HG03139 (cell line): Measurements from ENCODE around the gene CAB39.

ENCODE experiments used
- ATAC-seq: cut with Tn5 transposase; IDR thresholded peaks from one replicate; pipeline ENCODE4 v1.9.1; 2021; ENCODE audit not compliant: unreplicated experiment

Gene CAB39

DNA sequence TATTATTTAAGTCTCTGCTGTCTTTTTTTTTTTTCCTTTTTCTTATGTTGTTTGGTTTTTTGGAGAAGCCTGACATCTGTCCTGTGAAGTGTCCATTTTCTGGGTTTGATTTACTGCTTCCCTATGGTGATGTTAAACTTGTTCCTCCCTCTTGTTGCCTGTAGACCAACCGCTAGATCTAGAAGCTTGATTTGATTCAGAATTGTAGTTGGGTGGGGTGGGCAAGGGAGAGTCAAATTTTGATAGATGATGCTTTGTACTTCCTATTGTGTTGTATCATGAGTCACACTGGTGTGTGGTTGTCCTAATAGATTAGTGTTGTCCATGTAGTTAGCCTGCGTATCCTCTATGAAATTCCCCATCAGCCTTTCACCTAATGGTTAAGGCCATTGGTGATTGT lies 35.4 kb downstream of the CAB39 start:
- no peak for ATAC-seq

DNA sequence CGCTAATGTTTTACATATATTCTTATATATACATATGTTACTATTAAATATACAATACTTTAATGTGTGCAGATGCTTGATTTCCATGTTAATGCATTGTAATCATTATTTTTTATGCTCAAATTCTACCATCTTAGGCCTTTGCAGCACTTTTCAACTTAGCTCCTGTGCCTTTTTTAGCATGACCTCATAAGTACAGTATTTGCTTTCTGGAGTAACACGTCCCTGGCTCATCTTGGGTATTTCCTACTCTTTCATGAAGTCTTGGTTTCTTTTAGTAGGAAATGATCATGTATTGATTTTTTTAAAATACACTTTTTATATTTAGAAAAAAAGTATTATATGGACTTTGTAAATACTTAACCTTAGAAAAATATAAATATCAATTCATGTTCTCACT lies 36.5 kb downstream of the CAB39 start:
- ATAC-seq = no peak

DNA sequence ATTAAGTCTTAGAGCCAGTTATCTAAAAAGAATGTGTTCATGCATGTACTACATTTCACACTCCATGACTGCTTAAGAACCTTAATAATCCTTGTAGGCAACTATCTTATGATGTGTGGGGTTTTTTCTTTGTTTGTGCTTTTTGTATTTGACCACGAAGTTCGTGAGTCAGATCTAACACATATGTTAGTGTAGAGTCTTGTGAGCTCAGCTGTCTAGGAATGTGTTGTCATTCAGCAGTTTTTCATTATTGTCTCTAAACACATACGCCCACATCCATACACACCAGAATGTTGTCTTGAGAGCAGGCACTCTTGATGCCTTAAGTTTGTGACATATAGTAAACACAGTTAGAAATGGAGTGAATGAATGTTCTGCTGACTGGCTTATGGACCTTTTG lies 38.4 kb downstream of the CAB39 start:
- no peak for ATAC-seq

DNA sequence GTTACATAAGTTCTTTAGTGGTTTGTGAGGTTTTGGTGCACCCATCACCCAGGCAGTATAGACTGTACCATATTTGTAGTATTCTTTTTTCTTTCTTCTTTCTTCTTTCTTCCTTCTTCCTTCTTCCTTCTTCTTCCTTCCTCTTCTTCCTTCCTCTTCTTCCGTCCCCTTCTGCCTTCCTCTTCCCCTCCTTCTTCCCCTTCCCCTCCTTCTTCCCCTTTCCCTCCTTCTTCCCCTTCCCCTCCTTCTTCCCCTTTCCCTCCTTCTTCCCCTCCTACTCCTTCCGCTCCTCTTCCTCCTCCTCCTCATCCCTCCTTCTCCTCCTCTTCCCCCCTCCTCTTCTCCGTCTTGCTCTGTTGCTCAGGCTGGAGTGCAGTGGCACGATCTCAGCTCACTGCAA lies 41.6 kb downstream of the CAB39 start:
- no peak for ATAC-seq

DNA sequence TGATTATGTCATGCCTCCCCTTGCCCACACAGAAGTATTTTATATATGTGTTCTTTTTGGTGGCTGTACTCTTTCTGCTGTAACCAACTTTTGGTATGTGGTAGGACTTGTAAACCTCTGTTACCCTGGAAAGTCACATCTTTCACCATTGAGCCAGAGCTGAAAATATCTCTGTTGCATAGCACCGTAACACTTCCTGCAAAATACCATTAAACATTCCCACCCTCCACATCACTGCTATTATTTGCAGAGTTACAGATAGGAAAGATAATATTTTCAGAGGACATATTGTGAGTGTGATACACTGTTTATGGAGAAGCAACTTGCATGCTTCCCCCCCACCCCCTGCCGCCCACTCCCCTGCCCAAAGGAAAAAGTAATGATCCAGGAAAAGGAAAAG lies 44.8 kb downstream of the CAB39 start:
- ATAC-seq = no peak

DNA sequence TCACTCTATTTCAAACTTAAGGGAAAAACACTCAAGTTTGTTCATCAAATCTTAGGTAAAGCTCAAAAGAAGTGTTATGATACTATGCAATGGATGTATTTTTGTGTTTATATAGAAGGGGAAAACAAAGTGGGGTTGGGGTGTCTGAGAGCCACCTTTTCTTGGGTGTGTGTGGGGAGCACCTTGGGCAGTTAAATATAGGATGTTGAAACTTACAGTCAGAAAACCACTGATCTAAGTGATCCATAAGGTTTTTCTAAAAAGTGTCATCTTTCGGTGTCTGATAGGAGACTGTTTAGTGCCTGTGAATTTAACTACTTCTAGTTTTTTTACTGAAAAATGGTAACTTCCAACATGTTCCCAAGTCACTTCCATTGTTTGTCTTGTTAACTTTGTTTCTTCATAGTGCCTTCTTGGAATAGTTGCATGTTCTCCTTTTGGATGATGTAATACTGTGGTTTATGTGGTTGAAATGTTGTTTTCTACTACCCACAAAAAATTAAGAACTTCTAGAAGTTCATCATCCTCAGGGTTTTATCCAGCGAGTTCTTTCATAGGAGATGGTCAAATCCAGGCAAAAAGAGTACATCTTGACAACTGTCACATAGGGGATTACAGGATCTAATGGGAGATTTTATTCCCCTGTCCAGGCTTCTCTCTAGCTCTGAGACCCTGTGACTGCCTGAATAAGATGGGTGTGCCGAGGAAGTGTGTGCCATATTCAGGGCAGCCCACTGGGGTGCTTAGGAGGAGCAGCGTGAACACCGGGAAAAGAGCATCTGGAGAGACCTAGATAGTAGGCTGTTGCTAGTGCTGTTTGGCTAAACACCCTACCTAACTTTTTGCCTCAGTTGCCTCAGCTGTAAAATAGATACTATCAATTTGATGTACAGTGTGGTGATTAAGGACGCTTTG lies 46.2 kb downstream of the CAB39 start:
- ATAC-seq = no peak

DNA sequence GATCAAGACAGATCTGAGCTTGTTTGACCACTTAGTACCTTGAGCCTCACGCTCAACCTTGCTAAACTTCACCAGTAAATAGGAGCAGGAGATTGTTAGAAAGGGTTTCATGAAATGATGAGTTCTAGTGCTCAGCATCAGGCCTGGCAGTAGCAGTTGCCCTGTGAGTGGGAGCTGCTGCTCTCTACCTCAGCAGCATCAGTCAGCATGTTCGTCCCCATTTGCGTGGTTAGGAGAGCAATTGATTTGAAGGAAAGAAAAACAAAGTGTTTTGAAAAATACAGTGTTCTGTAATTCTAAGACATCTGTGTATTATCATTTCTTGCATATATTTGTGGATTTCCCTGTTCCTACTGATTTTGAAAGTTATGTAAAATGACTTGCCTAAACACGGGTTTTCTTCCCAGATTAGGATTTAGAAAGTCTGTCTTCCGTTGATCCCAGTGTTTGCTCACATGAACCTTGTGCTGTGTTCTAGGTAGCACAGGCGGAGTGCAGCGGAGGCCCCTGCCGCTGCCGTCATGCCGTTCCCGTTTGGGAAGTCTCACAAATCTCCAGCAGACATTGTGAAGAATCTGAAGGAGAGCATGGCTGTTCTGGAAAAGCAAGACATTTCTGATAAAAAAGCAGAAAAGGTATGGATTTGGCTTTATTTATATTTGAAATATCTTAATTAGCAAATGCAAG lies 47.0 kb downstream of the CAB39 start:
- ATAC-seq = no peak

DNA sequence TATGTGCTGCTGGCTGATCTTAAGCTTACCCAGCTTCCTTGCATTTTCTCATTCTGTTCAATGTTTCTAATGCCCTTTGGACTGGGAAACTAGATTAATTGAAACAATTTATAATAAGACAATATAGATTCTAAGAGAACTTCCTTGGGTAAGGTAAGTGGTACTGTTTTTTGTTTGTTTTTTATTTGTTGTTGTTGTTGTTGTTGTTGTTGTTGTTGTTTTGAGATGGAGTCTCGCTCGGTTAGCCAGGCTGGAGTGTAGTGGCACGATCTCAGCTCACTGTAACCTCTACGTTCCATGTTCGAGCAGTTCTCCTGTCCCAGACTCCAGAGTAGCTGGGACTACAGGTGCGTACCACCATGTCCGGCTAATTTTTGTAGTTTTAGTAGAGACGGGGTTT lies 49.1 kb downstream of the CAB39 start:
- ATAC-seq = no peak

DNA sequence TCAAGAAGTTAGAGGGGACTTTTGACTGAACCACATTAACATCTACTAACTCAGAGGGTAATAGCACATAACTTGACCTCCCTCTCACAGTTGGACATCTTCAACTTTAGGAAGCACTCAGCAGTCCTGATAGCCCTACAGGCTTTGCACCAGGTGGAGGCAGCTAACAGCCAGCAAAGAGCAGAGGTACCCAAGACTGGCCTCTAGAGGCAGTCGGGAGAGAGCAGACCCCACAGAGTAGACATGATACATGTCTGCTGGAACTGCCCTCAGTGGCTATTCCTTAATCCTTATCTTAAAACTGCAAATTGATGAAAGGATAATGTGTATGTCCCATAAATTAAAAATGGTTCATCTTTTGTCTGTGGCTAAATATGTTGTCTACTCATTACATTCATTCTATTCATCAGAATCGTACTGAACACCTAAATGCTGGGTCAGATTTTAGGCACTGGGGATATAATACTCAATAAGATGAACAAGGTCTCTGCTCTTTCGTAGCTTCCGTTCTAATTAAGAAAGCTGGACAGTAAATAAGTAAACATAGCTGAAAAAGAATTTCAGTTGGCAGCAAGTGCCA lies 49.8 kb downstream of the CAB39 start:
- no peak for ATAC-seq

DNA sequence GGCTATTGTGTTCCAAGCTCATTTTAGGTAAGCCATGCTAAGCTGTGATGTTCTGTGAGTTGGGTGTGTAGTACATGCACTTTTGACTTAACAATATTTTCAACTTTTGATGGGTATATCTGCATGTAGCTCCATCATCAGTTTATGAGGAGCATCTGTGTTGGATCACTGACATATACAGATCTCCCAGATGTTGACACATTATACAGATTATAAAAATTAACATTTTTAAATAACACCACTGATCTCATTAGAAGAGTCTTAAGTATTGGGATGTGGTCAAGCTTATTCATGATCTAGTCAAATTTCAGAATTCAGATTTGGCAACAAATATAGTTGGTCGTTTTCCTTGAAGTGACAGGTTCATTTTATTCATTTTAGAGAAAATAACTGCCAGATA lies 51.7 kb downstream of the CAB39 start:
- ATAC-seq = no peak

DNA sequence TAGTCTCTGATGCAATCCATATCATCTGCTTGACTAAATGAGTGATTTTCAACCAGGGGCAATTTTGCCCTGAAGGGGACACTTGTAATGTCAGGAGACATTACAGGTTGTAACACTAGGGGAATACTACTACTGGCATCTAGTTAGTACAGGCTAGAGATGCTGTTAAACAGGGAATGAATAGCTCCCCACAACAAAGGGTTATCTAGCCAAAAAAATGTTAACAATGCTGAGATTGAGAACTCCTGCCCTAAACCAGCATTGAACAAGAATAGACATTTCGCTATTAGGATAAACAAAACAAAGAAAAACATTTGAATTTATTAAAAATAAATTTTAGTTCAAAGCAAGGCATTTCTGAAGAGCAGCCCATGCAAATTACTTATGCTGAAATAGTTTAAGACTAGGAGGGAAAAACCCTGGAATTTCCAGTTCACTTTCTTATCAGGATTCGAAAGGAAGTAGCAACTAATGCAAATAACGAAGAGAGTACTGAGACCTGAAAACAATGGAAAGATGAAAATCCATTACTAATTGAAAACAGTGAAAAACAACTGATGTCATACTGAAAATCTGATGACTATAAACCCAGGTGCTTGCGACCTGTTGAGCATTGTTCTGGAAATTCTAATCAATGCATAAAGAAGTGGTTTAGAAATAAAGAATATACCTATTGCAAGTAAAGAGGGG lies 53.1 kb downstream of the CAB39 start:
- ATAC-seq = no peak

DNA sequence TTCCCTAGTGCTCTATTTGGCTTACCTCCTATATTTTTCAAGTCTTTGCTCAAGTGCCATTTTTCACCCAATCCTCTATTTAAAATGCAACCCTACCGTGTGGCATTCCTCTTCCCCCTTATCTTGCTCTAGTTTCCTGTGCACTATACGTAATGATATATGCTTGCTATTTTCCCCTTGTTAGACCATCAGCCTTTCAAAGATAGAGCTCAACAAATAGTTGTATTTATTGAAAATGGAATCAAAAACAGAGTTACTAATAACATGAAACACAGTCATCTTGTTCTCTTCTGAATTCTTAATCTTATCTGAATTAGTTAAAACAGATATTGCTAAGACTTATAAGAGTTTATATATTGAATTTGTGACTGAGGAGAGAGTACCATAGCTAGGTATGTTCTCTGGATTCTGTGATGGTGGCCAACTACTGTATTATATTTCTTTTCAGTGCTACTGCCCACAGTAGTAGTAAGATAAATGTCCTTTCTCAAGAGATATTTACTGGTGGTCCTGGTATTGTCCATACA lies 55.3 kb downstream of the CAB39 start:
- ATAC-seq = no peak

DNA sequence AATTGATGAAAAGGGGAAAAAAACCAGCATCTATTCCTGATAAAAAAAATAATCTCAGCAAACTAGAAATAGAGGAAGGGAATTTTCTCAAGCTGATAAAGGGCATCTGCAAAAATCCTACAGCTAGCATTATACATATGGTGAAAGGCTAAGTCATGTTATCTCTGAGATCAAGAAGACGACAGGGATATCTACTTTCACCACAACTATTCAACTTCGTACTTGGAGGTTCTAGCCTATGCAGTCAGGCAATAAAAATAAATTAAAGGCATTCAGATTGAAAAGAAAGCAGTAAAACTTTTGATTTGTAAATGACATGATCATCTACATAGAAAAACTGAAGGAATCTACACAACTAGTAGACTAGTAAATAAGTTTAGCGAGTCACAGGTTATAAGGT lies 58.2 kb downstream of the CAB39 start:
- ATAC-seq = no peak

DNA sequence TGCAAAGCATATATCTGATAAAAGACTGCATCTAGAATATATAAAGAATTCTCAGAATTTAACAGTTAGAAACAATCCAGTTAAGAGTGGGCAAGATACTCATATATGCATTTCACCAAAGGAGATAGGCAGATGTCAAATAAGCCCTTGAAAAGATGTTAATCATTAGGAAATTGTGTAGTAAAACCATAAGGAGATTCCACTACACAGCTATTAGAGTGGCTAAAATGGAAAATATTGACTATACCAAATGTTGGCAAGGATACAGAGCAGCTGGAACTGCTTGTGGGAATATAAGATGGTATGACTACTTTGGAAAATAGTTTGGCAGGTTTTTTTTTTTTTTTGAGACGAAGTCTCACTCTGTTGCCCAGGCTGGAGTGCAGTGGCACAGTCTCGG lies 59.5 kb downstream of the CAB39 start:
- ATAC-seq = no peak

DNA sequence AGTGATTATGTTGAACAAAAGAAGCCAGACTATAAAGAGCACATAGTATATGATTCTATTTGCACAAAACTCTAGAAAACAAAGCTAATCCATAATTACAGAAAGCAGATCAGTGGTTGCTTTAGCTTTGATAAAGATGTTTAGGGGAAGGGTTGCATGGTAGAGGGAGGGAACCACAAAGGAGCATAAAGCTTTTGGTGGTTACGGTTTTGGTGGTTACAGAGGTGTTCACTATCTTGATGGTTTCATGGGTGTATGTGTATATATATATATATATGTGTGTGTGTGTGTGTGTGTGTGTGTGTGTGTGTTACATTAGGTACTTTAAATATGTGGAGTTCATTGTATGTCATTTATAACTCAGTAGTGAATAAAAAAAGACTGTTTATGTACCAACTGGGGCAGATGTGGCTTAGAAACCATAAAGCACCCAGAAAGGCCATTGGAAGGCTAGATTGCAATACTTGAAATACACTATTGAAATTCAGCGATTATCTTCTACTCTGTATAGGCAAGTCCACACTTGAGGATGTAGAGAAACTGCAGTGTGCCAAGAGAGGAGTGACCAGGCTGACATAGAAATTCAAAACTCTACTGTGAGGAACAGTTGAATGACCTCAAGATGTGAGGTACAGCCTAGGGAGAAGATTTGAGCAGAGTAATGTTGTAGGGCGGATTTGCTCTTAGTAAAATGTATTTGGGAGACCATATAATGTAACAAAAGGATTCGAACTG lies 60.6 kb downstream of the CAB39 start:
- ATAC-seq = no peak

DNA sequence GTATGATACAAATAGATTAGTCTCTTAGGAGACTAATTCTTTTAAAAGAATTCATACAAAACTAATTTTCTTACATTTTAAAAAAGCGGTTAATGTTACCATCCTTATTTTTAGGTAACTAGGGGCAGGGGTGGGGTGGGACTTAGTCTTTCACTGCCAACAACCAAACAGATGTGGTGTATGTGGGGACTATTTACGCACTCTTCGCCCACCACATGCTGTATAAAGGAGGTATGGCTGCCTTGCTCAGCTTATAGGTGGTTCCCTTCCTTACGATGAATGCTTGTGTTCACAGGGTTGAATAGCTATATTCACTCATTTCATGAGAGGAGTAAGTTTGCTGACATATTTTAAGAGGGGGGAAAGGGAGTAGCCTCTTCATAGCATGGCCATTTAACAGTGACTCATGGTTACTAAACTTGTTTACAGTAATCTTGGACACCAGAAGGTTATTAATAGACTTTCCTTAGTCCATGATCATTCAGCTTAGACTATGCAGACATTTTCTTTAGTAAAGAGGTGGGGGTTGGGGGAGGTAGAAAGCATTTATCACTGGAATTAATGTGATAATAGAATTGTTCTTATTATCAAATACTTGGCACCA lies 61.8 kb downstream of the CAB39 start:
- ATAC-seq = no peak

DNA sequence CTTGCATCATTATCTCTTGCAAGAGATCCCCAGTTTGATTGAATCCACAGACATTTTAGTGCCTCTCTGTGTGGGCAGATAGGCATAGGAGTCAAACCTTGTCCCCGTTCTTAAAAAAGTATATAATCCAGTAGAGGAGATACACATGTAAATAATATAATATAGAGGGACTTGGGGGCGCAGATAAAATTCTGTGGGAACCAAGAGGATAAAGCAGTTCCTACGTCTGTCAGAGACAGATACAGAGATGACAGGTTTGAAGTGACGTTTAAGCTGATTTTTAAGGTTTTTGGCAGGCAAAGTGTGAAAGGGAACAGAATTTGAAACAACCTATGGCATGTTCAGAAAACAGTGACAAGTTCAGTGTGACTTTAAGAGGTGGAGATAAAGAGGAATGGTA lies 63.1 kb downstream of the CAB39 start:
- no peak for ATAC-seq

DNA sequence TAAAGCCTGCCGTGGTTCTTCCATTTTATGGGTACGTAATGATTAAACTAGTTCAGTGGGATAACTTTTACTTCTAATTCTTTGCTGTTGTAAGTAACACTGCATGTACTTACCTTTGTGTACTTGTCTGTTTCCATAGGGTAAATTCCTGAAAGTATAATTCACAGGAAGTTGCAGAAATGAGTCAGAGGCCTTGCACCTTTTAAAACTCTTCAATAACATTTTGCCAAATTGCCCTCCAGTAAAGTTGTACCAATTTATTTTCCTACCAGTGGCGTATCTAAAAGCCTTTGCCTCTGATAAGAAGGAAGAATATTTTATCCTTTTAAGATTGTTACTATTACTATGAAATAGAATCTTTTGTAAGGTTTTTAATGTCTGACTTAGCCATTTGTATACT lies 65.1 kb downstream of the CAB39 start:
- no peak for ATAC-seq

DNA sequence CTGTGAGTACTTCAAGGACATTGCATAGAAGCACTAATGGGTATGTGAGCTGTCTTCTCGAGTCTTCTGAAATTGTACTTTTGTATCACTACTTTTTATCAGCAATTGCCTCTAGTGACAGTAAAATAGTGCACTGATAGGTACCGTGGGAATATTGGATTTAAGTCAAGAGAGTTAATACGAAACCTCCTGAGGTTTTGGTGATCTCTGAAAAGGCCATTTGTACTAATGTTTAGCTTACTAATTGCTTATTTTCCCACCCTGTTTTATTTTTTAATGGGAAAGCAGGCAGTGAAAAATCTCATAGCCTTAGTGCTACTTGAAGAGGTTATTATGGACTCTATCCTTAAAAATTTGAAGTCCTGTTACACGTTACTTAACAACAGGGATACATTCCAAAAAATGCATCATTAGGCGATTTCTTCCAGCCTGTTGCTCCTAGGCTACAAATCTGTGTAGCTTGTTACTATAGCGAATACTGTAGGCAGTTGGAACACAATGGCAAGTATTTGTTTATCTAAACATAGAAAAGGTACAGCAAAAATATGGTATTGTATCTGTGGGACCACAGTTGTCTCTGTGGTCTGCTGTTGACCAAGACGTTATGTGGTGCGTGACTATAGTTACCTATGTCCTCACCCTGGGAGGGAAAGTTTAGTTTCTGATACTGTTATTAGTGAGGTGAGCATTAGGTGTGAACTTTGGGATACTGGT lies 65.9 kb downstream of the CAB39 start:
- ATAC-seq = no peak

DNA sequence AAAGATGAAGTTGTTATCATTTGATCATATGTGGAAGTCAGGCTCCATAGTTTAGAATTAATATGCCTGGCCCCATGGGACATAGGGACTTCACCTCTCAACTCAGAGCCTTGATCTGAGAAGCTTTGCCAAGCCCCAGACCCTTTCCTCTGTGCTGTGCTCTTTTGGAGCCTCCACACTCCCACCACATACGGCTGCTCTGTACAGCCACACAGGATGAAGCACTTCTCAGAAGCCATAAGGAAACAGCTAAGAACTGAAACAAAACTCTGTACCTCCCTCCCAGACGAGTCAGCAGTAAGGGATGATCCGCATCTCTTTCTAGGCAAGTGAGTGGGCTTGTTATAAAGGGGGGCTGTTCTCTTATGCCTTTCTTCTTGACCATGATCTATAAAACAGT lies 66.5 kb downstream of the CAB39 start:
- no peak for ATAC-seq
